Measurements from ENCODE around the gene ABCG5.

Gene ABCG5

DNA sequence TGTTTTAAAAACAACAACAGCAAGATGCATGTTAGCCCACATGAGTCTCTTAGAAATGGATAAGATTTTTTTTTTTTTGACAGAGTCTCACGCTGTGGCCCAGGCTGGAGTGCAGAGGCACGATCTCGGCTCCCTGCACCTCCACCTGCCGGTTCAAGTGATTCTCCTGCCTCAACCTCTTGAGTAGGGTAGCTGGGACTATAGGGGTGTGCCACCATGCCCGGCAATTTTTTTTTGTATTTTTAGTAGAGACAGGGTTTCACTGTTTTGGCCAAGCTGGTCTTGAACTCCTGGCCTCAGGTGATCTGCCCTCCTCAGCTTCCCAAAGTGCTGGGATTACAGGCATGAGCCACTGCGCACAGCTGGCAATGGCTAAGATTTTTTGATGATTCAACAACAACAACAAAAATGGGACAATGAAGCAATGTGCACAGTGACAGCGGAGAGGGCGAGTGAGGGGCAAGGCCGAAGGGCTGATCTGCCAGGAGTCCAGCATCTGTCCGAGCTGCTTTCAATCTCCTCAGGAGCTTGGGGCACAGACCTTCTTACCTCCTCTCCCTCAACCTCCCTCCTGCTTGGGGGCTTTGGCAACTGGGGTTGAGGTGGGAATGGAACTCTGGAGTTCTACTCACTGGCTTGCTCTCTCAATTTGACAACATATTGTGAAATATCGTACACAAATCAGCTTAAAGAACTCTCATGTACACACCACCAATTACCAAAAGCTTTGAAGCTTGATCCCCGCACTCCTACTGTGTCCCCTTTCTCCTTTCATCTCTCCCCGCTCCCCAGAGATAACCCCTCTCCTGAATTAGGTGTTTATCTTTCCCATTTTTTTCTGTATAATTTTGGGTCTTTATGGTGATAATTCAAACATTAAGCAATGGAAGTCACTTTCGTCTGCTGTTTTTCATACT lies 3.6 kb upstream of the ABCG5 start:
- no peak for DNase-seq

DNA sequence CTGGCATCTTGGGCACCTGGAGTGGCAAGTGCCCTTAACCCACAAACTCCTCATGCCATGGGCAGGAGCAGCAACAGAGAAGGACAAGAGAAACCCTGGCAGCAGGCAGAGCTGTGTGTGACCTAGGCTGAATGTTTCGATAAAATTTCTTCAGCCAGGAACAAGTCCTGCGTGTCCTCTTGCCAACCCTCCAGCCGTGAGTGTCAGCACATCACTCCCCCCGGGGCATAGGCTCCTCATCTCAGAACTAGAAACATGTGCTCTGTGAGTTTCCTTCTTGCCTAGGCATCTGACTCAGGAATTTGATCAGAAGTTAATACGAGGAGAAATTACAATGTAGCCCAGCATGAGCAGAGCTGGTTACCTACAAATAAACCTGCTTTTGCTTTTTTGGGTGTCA lies 2.3 kb upstream of the ABCG5 start:
- no peak for DNase-seq

DNA sequence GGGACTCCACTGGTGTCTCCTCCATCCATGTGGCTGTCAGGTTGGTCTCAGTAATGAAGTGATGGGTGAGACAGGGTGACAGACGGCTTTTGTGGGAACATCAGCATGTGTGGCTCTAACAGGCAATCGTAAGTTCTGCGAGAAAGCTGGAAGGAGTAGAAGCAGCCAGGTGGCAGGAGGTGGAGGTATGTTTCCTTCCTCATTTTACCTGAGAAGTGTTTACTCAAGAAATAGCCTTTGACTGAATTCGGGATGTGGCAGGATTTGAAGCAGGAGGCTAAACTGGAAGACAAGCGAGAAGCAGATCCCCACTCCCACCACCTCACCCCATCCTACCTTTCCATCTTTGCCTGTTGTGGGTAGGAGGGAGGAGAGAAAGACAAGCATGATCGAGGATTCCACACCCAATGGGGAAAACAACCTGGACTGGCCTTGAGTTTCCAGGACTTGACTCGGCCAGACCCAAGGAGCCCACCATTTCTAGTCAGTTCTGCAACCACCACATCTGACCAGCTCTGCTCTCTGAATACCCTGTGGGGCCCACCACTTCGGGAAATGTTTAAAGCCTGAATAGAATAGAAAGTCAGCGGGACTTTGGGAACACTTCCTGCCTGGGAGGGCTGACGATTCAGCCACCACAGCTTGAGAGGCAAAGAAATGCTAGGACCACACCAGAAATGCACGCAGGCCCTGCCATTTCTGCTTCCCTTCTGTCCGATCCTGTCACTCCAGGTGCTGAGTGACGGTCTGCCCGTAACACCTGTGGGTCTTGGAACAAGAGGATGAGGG lies 1.3 kb upstream of the ABCG5 start:
- DNase-seq: no peak

DNA sequence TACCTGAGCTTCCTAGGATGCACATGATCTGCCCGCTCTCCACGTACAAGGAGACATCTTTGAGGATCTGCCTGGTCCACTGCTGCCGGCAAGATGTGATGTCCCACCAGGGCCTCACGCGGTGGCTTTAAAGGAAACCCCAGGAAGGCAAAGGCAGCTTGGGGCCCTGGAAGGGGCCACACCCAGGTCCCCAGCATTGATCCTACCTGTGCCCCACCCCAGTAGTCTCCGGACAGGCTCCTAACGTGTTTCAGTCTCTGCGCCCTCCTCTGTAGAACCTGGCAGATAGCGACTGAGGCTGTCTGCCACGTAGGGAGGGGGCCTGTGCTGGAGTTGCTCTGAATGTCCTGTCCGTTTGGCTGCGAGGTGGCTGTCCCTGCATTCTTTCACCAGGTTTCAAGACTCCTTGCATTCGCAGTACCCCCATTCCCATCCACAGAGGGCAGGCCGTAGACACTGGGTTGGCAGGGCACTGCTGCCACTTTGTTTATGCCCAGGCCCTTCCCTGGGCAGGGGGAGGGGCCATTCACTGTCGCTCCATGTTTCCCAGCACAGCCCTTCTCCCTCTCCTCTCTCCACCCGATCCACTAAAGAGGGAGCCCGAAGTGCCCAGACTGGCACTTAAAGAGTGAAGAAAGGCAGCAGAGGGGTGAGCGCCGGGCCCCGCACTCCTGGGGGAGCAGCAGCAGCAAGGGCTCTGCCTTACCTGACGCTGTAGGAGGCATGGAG lies 644 bp downstream of the ABCG5 start:
- DNase-seq: no peak

DNA sequence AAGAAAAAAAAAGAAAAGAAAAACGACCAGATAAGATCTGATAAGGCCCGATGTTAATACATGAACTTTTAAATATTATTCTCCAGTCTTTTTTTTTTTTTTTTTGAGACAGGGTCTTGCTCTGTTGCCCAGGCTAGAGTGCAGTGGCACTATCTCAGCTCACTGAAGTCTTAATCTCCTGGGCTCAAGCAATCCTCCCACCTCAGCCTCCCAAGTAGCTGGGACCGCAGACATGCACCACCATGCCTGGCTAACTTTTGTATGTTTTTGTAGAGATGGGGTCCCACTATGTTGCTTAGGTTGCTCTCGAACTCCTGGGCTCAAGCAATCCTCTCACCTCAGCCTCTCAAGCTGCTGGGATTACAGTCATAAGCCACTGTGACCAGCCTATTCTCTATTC lies 1.6 kb downstream of the ABCG5 start:
- no peak for DNase-seq

DNA sequence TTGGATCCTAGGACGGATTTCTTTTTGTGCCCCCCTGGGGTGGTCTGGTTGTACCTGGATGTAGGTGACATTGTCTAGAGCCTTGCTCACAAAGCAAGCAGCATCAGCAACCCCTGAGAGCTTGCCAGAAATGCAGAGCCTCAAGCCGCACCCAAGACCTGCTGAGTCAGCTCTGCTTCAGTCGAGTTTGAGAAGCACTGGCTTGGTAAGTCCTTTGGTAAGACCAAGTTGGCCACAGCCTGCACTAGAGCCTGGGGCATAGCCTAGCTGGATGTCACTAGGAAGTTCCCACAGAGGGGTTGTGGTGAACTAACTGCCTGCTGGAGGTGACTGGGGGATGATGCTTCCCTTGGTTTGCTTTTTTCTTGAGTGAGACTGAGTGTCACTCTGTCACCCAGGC lies 6.2 kb downstream of the ABCG5 start:
- no peak for DNase-seq

DNA sequence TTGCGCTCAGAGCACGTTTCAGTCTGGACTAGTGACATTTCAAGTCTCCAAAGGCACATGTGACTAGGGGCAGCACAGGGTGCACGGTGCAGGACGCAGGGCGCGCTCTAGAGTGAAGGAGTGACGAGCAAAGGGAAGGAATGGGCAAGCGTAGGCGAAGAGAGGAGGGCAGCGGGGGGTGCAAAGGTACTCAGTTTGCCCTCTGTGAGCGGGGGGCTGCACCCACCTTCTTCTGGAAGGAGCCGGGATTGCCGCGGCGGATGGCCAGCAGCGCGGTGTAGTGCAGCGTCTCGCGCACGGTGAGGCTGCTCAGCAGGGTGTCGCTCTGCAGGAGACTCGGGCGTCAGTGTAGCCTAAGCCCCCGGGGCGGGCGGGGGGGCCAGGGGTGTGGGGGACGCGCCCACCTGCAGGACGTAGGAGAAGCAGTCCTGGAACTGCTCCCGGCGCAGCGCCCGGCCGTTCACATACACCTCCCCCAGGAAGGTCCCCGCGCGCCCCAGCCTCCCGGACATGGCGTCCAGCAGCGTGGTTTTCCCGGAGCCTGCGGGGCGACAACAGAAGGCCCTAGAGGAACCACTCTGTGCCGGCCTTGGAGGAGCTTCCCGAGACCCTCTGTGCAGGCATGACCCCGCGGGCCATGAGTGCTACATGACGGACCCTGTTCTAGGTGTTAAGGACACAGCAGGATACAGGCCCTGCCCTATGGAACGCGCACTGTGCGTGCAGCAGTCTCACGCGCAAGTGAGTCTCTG lies 6.9 kb downstream of the ABCG5 start:
- DNase-seq: no peak

DNA sequence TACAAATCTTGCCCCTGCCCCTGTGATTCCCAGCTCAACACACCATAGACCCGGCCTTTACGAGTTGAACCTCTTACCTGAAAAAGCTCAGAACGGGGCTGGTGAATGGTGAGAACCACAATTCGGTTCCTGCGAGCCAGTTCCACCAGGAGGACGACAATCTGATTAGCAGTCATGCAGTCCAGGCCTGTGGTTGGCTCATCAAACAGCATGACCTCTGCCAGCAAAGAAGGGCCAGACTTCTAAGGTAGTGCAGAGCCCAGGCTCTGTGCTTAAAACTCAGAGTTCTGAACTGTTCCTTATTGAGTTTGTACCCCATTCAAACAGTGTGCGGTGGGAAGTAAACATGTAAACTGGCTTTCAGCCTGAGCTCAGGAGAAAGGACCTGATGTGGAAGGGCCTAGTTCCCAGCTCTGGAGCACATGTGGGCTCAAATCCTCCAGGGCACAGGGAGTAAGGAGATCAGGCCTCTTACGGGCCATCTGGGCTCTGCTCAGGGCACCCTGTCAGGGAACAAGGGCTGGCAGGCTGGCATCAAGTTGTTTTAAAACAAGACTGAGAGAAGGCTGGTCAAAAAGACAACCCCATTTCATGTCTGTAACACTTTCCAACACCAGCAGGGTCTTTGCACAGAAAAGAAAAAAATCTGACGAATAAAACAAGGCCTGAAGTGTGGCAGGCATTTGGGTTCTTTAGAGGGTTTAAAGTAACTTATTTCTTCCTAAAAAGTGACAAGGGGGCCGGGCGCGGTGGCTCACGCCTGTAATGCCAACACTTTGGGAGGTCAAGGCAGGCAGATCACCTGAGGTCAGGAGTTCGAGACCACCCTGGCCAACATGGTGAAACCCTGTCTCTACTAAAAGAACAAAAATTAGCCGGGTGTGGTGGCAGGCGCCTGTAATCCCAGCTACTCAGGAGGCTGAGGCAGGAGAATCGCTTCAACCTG lies 12.1 kb downstream of the ABCG5 start:
- no peak for DNase-seq

DNA sequence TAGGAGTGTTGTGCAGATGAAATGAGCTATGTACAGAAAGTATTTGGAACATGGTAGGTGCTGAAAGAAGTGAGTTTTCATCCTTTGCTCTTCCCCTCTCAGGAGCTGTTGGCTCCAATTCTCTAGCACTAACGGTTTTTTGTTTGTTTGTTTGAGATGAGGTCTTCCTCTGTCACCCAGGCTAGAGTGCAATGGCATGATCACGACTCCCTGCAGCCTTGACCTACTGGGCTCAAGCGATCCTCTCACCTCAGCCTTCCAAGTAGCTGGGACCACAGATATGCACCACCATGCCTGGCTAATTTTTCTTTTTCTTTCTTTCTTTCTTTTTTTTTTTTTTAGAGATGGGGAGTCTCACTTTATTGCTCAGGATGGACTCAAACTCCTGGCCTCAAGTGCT lies 12.8 kb downstream of the ABCG5 start:
- no peak for DNase-seq

DNA sequence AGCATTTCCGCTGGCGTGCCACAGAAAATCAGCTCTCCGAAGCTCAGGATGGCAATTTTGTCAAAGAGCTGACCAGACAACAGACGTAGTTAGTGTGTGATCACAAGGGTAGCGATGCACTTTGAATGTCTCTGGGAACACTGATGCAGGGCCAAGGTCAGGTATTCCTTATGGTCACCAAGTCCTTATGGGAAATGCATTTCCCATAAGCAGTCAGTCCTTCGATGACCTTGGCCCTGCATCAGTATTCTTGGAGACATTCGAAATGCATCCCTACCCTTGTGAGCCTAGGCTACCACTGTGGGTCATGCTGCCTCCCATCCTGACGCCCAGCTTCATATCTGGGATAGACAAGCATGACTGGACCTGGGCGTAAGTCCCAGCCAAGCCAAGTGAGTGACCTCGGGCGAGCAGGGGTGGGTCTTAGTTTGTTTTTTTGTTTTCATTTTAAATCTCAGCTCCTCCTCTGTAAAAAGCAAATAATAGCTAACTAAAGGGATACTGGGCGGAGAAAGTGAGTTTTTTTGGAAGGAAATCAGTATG lies 13.6 kb downstream of the ABCG5 start:
- no peak for DNase-seq

DNA sequence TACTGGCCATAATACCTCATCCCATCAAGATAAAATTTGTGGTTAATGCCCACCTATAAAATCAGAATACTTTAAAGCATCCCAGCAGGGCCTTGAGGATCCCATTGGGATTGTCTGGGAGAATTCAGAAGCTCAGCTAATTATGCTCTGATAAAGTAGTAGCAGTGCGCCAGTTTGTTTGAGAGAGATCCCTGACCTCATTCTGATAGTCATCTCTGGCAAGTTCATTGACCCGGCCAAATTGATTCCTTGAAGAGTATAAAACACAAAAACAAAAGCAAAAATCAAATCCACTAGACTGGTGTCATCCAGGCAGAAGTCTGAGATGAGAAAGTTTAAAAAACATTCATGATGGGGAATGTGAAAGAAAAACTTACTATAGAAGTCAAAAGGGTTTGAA lies 14.1 kb downstream of the ABCG5 start:
- DNase-seq: no peak

DNA sequence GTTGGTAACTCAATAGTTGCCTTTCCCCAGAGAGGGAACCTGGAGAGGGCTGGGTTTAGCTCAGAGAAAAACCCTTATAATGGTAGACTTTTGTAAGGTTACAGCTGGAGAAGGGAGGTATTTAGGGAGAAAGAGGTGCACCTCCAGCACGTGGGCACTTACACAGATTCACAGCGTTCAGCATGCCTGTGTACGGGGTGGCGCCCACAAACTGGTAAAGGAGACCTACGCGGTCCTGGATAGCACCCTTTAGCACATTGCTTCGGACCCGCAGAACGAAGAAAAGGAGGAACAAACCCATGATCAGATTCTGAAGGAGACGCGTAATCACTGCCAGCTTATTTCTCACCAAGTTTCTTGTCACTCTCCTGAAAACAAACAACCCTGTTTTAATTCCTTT lies 14.9 kb downstream of the ABCG5 start:
- no peak for DNase-seq

DNA sequence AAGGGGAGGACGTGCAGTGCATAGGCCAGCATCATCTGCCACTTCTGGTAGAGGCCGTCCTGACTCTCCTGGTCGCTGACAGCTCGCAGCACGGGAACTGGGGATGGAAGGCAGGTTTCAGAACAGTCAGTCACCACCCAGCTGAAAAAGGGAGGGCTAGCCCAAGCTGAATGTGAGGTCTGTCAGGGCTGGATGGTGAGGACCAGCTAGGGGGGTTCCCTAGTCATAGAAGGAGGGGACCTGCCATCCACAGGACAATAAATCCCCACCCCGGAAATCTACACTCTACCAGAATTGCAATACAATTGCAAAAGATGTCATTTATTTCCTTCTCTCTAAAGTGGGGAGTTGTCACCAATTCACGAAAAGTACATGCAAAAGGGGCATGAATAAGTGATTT lies 15.8 kb downstream of the ABCG5 start:
- DNase-seq: no peak

DNA sequence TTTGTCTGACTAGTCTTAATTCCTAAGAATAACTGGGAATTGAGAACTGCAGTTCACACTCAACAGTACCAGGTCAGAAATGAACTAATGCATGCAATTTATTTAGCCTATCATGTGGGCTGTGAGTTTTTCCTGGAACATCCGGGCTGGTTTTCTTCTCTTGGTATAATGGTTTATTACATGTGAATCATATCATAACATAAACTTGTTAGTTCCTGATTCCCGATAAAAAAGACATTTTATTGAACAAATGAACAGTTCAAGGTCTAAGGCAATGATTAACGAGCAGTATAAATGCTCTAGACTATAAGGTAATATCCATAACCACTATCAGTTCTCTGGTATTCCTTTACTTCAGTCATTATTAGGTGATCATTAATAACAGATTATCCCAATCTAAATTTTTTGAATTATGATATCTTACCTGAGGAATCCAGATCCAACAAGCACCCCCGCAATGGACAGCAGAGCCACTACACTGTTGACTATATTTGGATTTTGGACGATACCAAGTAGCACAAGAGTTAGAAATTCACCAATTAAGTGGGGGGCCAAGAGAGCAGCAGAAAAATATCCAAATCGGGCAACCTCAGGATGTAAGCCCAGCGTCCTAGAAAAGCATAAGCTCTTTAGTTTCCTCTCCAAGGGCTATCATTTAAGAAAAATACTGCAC lies 19.0 kb downstream of the ABCG5 start:
- DNase-seq: peak; percentile 5

DNA sequence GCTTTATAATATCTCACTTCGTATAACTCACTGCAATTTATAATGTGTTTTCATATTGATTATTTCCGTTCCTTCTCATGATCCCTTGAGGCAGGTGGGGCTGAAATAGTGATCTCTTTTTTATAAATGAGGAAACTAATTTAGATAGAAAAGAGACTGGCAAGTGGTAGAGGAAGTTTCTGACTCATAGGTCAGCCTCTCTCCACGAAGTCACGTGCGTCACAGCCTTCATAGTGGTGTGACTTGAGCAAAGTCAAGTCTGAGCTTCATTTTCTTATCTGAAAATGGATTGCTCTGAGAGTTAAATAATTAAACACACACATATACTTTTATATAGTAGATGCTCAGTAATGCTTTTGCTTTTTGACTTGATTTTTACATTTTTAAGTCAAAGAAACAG lies 19.9 kb downstream of the ABCG5 start:
- DNase-seq: peak; percentile 83

DNA sequence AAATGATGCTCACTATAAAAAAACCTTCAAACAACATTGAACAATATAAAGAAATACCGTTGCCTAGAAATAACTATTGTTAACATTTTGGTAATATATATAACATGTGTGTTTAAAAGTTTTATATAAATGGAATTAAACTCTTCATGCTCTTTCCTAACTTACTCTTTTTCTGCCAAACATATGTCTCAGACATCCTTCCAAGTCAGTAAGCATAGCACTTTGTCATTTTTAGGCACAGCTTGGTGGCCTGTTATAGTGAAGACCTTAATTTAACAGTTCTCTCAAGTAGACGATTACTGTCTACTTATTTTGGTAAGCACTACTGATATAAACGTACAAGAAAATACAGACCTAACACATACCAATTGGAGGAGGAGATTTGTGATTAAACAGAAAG lies 23.9 kb downstream of the ABCG5 start:
- no peak for DNase-seq

DNA sequence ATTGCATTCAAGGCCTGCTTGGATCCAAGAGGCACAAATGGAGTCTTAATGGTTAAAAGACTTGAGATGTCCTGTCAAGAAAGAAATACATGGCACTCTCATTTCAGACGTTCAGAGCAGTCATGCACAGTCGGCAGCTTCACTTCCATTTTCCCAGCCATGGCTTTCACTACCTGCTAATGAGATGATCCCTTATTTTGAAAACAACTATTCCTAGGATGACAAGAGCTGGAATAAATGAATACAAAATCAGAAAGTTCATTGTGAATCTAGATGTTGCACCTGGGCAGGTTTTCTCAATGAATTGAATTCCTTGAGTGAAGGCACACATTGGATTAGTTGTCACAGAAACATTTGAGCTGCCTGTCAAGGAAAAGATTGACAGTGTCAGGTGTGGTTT lies 25.7 kb downstream of the ABCG5 start:
- DNase-seq: no peak

DNA sequence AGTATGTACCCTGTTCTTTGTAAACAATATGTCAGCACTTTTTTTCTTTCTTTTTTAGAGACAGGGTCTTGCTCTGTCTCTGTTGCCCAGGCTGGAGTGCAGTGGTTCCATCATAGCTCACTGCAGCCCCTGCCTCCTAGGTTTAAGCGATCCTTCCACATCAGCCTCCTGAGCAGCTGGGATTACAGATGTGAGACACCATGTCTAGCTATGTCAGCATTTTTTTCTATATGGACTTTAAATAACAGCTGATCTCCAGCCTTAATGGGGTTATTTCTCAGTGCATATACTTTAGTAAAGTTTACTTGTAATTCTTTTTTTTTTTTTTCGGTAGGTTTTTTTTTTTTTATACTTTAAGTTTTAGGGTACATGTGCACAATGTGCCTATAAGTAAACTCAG lies 26.6 kb downstream of the ABCG5 start:
- no peak for DNase-seq

DNA sequence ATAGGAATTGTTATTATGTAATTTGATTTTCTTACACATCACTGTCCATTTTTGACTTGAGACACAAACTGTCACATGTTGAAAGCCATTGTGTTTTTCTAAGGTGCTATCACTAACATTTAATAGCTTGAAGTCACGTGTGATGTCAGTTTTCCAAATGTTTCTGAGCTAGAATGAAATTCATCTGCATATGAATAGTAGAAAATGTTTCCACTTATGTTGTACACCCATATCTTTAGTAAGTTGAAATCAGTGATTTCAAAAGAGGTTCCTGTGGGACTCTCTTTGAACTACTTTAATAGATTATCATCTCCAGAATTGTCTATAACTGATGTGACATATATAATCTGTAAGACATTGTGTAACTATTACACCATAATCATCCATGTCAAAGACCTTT lies 27.8 kb downstream of the ABCG5 start:
- no peak for DNase-seq

DNA sequence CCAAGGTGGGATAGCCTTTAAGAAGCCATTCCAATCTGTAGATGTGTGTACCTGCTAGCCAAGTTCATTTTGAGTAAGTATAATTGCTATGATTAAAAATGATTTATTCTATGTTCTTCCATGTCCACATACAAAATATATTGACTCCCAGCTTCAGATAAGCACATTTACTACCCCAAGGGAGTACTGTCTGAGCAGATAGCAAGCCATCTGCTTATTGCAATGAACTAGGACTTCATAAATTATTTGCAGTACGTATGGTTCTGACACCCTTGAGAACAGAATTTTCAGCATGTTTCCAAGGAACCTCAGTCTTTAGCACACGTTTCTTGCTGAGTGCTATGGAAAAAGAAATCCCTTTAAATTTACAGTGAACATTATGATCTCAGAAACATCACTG lies 28.2 kb downstream of the ABCG5 start:
- no peak for DNase-seq

DNA sequence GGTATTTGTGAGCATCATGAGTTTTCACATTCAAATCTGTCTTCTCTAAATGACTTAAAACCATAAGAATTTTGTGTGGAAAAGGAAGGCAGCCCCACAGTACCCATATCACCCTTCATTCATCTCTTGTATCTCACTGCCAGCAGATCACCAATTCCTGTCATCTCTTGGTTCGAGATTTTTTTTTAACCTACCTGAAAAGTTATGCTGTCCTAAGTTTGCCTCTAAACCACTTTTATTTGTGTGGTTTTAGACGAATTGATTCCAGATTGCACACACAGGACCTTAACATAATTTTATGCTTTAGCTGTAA lies 32.0 kb downstream of the ABCG5 start:
- no peak for DNase-seq
